ENCODE data around the gene HNRNPL.

The HNRNPL gene

GRCh38 chr19:38842439-38843174 is 7.2 kb downstream of the HNRNPL start:
- ATAC-seq (peak; percentile 86), DNase-seq (peak; percentile 50 to 67)
- Mint-ChIP-seq H3K4me3 (peak overlapping the region; percentile 73 to 83), H3K9me3 (no peaks in the 10 kb centered on the region), H3K27me3 (no peaks in the 10 kb centered on the region), H3K27ac (peak overlapping the region; percentile 87 to 95), H3K4me1 (peaks cover 93% of the 10 kb centered on the region)

DNA sequence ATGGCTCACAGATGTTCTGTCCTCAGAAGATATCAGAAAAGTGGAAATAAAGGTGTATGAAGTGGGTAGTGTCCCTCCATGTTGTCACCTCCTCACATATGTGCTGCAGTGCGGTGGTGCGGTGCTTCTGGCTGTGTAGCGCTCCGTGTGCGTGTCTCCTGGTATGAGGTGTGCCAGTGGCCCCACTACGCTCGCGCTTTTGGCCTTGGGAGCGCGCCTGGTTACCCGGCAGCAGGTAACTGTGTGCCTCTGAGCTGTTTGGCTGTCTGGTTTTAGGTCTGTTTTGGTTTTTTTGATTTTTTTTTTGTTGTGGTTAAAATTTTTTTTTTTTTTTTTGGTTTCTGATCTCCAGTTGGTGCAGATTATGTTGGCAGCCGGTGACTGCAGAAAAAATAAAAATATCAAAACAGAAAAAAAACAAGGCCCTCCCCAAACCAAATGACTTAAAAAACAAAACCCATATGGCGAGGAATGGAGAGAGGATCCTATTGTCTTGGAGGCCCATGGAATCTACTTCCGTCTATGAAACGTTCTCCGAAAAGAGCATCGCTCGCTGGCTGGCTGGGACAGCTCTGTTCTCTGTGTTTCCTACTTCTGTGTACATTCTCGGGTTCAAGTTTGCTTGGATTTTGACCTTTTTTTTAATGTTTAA is 7.9 kb downstream of the HNRNPL start:
- peak; percentile 6 for ATAC-seq
- DNase-seq = no peak
- no peaks in the 10 kb centered on the region for H3K9me3 Mint-ChIP-seq
- H3K4me3 Mint-ChIP-seq = peak overlapping the region; percentile 73 to 83
- H3K4me1 Mint-ChIP-seq = peaks cover 86% of the 10 kb centered on the region
- no peaks in the 10 kb centered on the region for H3K27me3 Mint-ChIP-seq
- H3K27ac Mint-ChIP-seq = peak overlapping the region; percentile 82 to 87

- peak overlapping the region in 1 of 2 donors; percentile 83 for H3K4me3 Mint-ChIP-seq
- no peaks in the 10 kb centered on the region for H3K9me3 Mint-ChIP-seq
- H3K27ac Mint-ChIP-seq = peak overlapping the region; percentile 38 to 79
- DNase-seq (no peak), ATAC-seq (no peak)
- peaks cover 80% of the 10 kb centered on the region for H3K4me1 Mint-ChIP-seq
- no peaks in the 10 kb centered on the region for H3K27me3 Mint-ChIP-seq
These were observed 8.5 kb downstream of the HNRNPL start for GRCh38 chr19:38841180-38841766.

GRCh38 chr19:38840583-38840968 is 9.2 kb downstream of the HNRNPL start:
- peak overlapping the region; percentile 16 to 79 for H3K27ac Mint-ChIP-seq
- peaks cover 73% of the 10 kb centered on the region for H3K4me1 Mint-ChIP-seq

GRCh38 chr19:38839816-38840582 is 9.8 kb downstream of the HNRNPL start:
- Mint-ChIP-seq H3K4me1 (peaks cover 67% of the 10 kb centered on the region), H3K4me3 (peak overlapping the region; percentile 22 to 78), H3K27me3 (no peaks in the 10 kb centered on the region), H3K9me3 (no peaks in the 10 kb centered on the region), H3K27ac (peak overlapping the region; percentile 89 to 97)
- DNase-seq = no peak
- no peak for ATAC-seq

More at GRCh38 chr19:38840583-38840968, 9.2 kb downstream of the HNRNPL start:
- Mint-ChIP-seq H3K27me3 (no peaks in the 10 kb centered on the region), H3K4me3 (peak overlapping the region in 1 of 2 donors; percentile 50), H3K9me3 (no peaks in the 10 kb centered on the region)
- ATAC-seq (no peak), DNase-seq (no peak)

DNA sequence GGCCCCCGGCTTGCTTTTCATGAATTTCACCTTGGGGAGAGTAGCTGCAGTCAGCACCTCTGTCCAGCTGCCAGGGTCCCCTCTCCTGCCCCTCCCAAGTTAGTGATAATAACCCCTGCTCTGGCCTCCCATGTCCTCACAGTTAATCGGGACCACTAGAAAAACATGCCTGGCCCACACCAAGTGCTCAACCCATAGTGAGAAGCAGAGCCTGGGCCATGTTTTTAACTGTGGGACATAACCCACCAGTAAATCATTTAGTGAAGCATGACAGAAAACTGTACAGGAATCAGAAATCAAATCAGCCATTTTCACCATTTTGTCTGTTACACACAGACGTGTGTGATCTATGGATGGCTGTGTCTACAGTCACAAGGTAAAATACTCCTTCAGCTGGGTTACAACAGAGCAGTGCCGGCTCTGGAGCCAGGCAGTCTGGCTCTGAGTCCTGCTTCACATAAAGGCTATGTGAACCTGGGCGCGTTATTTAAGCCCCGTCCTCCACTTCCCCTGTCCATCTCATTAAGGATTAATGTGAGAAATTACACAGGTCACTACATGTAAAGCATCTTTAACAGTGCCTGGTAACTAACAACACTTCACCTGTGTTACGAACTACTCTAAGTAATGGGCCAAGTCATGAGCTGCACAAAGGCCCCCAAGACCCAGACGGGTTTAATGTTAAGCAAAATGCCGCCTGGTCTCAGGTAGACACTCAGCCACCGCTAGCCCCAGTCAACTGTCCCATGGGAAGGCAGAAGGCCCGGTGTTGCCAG is 10.6 kb downstream of the HNRNPL start:
- H3K27me3 Mint-ChIP-seq = no peaks in the 10 kb centered on the region
- no peak for DNase-seq
- H3K4me1 Mint-ChIP-seq = peaks cover 59% of the 10 kb centered on the region
- H3K4me3 Mint-ChIP-seq = peak overlapping the region in 1 of 2 donors; percentile 32
- no peak for ATAC-seq
- peak overlapping the region; percentile 85 to 89 for H3K27ac Mint-ChIP-seq
- no peaks in the 10 kb centered on the region for H3K9me3 Mint-ChIP-seq

- ATAC-seq = peak; percentile 79
- DNase-seq = peak in 1 of 2 donors; percentile 68
- no peaks in the 10 kb centered on the region for H3K9me3 Mint-ChIP-seq
- peak overlapping the region; percentile 85 to 89 for H3K27ac Mint-ChIP-seq
- H3K27me3 Mint-ChIP-seq = no peaks in the 10 kb centered on the region
- peak overlapping the region in 1 of 2 donors; percentile 32 for H3K4me3 Mint-ChIP-seq
- peaks cover 51% of the 10 kb centered on the region for H3K4me1 Mint-ChIP-seq
These were observed 11.4 kb downstream of the HNRNPL start for GRCh38 chr19:38838208-38838985.

DNA sequence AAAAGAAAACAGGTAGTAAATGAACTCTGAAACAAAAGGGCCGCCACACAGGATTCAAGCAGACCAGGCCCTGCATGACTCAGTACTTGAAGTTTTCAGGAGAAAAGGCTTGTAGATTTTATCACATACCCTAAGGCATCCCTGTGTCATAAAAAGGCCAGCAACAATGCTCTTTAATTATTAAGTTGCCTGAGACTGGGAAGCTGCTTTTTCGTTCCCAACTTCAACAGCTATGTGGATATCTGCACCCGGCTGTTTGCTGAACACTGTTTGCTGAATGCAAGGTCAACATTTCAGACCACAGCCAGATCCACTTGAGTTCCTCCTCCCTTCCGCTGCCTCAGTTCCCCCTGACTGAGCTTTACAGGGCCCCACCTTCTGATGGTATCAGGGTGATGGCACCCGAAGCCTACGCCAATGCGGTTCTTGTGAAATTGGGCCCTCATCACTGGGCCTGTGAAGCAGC is 12.1 kb downstream of the HNRNPL start:
- H3K4me3 Mint-ChIP-seq = no peak overlapping the region
- H3K9me3 Mint-ChIP-seq = no peaks in the 10 kb centered on the region
- no peaks in the 10 kb centered on the region for H3K27me3 Mint-ChIP-seq
- no peak for DNase-seq
- H3K4me1 Mint-ChIP-seq = peaks cover 48% of the 10 kb centered on the region
- ATAC-seq = no peak
- peak overlapping the region in 1 of 2 donors; percentile 13 for H3K27ac Mint-ChIP-seq

- no peak overlapping the region for H3K4me3 Mint-ChIP-seq
- H3K9me3 Mint-ChIP-seq = no peaks in the 10 kb centered on the region
- peaks cover 48% of the 10 kb centered on the region for H3K4me1 Mint-ChIP-seq
- no peaks in the 10 kb centered on the region for H3K27me3 Mint-ChIP-seq
- no peak overlapping the region for H3K27ac Mint-ChIP-seq
- ATAC-seq = no peak
- no peak for DNase-seq
These were observed 12.7 kb downstream of the HNRNPL start for GRCh38 chr19:38836983-38837626.

DNA sequence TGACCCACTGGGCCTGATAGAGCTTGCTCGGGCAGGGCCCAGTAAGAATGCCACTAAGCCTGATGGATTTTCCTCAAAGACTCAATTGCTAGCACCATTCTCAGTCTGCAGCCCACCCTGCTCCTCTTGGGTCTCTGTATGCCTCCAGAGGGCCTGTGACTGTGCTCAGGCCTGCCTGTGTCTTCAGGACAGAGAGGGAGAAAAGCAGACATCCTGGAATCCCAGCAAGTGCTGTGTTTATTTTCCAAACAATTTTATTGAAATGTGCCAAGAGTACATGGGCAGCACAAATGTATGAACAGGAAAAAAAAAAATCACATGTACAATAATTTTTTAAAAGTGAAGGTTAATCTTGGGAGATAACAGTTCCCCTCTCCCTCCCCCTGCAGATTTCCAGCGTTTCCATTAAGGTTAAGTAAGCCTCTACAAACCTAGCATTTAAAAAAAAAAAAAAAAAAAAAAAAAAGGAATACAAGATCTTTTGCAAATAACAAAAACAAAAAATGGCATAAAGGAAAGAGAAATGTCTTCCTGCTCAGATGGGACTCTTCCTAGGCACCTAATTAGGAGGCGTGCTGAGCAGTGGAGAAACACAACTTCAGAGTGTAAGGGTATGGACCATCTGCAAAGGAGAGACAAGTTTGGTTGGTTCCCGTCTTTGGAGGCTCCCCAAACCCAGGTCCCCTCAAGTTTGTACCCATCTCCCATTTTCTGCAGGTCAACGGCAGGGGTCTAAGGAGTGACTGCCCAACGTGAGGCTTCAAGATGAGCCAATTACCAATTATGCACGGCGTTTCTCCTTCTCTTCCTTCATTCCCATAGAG is 13.4 kb downstream of the HNRNPL start:
- Mint-ChIP-seq H3K27ac (peak overlapping the region in 1 of 2 donors; percentile 74), H3K4me1 (peaks cover 46% of the 10 kb centered on the region), H3K27me3 (no peaks in the 10 kb centered on the region), H3K4me3 (no peak overlapping the region), H3K9me3 (no peaks in the 10 kb centered on the region)
- ATAC-seq (no peak), DNase-seq (no peak)

DNA sequence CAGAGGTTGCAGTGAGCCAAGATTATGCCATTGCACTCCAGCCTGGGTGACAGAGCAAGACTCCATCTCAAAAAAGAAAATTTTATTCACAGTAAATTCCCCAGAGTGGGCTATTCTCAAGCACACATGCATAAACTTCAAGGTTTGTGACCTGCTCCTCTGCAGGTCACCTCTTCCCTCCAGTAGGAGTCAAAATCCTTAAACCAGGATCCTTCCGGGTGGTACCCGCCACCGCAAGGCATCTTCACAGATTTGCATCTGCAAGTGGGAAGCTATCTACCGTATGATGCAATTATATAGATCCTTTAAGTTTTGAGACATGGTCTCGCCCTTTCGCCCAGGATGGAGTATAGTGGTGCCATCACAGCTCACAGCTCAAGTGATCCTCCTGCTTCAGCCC is 15.2 kb downstream of the HNRNPL start:
- Mint-ChIP-seq H3K27me3 (no peaks in the 10 kb centered on the region), H3K9me3 (no peaks in the 10 kb centered on the region), H3K27ac (no peak overlapping the region), H3K4me1 (peaks cover 45% of the 10 kb centered on the region), H3K4me3 (no peak overlapping the region)
- DNase-seq (no peak), ATAC-seq (no peak)

GRCh38 chr19:38834104-38834490 is 15.7 kb downstream of the HNRNPL start:
- H3K27me3 Mint-ChIP-seq = no peaks in the 10 kb centered on the region

GRCh38 chr19:38833092-38833425 is 16.7 kb downstream of the HNRNPL start:
- ATAC-seq (no peak), DNase-seq (no peak)
- H3K4me1 Mint-ChIP-seq = peaks cover 36% of the 10 kb centered on the region
- no peak overlapping the region for H3K4me3 Mint-ChIP-seq
- H3K9me3 Mint-ChIP-seq = no peaks in the 10 kb centered on the region
- no peaks in the 10 kb centered on the region for H3K27me3 Mint-ChIP-seq
- no peak overlapping the region for H3K27ac Mint-ChIP-seq

More at GRCh38 chr19:38834104-38834490, 15.7 kb downstream of the HNRNPL start:
- DNase-seq (no peak), ATAC-seq (no peak)
- H3K4me3 Mint-ChIP-seq = no peak overlapping the region
- H3K27ac Mint-ChIP-seq = no peak overlapping the region
- no peaks in the 10 kb centered on the region for H3K9me3 Mint-ChIP-seq
- peaks cover 40% of the 10 kb centered on the region for H3K4me1 Mint-ChIP-seq

Measured in stimulated activated naive CD8-positive, alpha-beta T cell treated with anti-CD3 and anti-CD28 coated beads, Interleukin-15, amount 100 ng/mL, for 72 hours (primary cell).